D721Med (cell line): ENCODE measurements around the gene SKI.

Experiments
- DNase-seq: peaks from one replicate; pipeline ENCODE4 v3.0.0; 2011; ENCODE audit warnings: low spot score; ENCODE audit not compliant: insufficient read length
- FAIRE-seq: peaks from 2 replicates; lab custom pipeline; 2011; peaks lifted over from hg19 to GRCh38; lab: Jason Lieb, UNC
- CTCF ChIP-seq: IDR thresholded peaks from 2 replicates; pipeline ENCODE4 v1.5.1; 2012; ENCODE audit warnings: mild to moderate bottlenecking, control low read depth; ENCODE audit not compliant: insufficient read depth; ENCODE audit errors: missing control alignments

Gene SKI

GRCh38 chr1:2304282-2304681 is 76.2 kb downstream of the SKI start:
- TF ChIP-seq CTCF = no peak
- FAIRE-seq (no peak), DNase-seq (no peak)

- FAIRE-seq = no peak
- no peak for DNase-seq
- TF ChIP-seq CTCF = no peak
Observed at GRCh38 chr1:2304921-2305681, 77.0 kb downstream of the SKI start.

GRCh38 chr1:2306151-2306978 is 78.2 kb downstream of the SKI start:
- FAIRE-seq = no peak

GRCh38 chr1:2307064-2307605 is 79.0 kb downstream of the SKI start:
- DNase-seq (no peak), FAIRE-seq (no peak)
- TF ChIP-seq CTCF = no peak

More at GRCh38 chr1:2306151-2306978, 78.2 kb downstream of the SKI start:
- no peak for TF ChIP-seq CTCF
- no peak for DNase-seq

GRCh38 chr1:2307972-2308371 is 79.9 kb downstream of the SKI start:
- no peak for DNase-seq
- no peak for FAIRE-seq
- TF ChIP-seq CTCF = no peak

- no peak for TF ChIP-seq CTCF
- DNase-seq (no peak), FAIRE-seq (no peak)
Observed at GRCh38 chr1:2308844-2309243, 80.7 kb downstream of the SKI start.
